Activated gamma-delta T cell (primary cell): ENCODE results near the gene FAM25A.
"Not testable (repeated sequence)": the region's sequence is repeated elsewhere in the genome, so short reads cannot be mapped to it uniquely, and the experiment has no call there.

Experiments used
- DNase-seq: peaks from one replicate; lab custom pipeline; 2025; lab: John Stamatoyannopoulos, UW

Gene FAM25A

DNA sequence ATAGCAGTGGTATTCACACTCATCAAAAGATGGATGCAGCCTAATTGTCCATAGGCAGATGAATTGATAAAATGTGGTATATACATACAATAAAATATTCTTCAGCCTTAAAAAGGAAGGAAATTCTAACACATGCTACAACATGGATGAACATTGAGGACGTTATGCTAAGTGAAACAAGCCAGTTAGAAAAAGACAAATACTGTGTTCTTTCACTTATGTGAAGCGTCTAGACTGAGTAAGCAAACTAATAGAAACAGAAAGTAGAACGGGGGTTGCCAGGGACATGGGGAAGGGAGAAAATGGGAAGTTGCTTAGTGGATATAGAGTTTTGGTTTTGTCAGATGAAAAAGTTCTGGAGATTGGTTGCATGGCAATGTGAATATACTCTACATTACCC, 6.6 kb upstream of the FAM25A start:
- DNase-seq: not testable (repeated sequence)

DNA sequence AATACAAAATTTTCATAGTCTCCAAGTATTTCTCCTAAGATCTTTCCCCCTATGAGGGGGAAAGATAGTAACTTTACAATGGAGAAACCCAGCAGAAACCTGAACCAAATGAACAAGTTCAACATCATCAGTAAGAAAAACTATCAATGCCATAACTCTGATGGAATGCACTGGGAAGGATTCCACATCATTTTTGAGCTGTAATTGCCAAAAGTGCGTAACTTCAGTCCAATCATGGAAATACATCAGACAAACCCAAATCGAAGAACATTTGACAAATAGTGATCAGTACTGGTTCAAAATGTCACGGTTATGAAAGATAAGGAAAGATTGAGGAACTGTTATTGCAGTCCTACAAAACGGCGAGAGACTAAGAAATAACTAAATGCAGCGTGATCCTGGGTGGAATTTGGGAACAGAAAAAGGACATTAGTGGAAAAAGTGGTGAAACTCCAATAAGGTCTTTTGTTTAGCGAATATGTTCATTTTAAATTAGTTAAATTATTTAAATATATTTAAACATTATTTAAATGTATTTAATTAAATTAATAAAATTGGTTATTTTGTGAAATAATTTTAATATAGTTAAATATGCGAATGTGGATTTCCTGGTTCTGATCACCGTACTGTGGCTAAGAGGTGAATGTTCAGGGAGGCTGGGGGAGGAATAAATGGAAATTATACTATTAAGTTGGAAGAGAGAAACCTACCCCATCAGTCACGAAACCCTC, 4.9 kb upstream of the FAM25A start:
- not testable (repeated sequence) for DNase-seq

DNA sequence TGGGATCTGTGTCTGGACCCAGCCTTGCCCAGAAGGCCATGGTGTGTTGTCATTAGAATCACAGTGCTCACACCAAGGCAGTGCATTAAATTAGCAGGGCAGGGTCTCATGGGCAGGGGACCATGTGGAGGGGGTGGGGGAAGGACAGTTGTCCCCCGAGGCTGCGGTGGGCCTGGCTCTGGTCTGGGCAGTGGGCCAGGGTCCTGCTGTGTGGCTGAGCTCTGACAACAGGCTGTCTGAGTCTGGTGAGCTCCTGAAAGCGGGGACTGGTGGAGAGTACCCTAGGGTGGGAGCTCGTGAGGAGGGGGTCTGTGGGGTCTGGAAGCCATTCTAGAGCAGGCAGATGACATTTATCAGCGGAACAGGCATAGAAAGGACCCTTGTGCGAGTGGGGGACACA, 2.0 kb upstream of the FAM25A start:
- not testable (repeated sequence) for DNase-seq

DNA sequence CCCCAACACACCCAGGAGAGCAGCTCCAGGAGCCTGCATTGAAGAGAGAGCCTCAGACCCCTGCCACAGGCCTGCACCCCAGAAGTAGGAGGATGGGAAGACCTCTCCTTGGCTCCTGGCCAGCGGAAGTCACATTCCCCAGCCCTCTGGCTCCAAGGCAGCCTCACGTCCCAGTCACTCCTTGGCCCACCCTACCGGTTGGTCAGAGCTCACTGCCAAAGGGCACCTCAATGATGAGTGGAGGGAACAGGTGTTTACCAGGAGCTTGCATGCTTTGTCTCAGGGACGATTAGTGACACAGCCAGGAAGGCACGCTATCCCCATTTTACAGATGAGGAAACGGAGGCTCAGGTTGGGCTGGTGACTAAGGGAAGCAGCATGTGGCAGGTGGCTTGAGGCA, 1.0 kb upstream of the FAM25A start:
- DNase-seq: not testable (repeated sequence)

DNA sequence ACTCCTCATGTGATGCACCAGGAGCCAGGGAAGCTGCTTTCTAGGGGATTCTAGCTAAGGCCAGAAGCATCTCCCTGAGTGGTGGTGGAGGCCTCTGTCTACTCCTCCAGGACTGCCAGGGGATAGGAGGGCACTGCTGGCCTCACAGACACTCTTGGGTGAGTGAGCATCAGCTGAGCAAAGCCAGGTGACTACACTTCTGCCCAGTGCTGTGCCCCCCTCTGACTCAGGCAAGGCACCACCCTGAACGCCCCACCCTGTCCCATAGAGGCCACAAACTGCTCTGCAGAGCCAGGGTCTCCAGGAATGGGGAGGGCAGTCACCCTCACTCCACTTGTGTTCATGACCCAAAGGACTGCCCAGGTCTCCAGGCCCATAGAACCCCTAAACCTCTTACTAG, 590 bp upstream of the FAM25A start:
- not testable (repeated sequence) for DNase-seq

DNA sequence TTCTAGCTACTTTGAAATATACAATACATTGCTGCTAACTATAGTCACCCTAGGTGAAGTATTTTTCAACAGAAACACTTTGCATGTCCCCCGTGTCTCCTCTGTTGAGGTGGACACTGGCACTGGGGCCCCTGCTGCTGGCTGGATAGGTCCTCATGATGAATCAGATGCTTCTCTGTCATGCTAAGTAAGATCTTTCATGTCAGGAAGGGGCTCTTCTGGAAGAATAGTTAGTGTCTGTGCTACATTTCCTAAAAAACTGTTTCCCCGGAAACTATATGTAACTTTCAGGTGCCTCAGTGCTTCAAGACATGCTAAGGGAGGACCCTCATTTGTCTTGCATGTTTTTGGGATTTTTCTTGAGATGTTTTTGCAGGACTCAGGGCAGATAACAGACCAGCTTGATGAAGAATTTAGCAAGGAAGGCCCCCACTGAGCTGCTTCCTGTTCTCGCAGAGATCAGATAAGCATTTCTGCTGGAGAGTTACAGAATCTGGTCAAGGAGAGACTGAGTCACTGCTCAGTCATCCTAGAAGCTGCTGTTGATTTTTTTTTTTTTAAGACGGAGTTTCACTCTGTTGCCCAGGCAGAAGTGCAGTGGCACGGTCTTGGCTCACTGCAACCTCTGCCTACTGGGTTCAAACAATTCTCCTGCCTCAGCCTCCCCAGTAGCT, 5.3 kb downstream of the FAM25A start:
- not testable (repeated sequence) for DNase-seq

DNA sequence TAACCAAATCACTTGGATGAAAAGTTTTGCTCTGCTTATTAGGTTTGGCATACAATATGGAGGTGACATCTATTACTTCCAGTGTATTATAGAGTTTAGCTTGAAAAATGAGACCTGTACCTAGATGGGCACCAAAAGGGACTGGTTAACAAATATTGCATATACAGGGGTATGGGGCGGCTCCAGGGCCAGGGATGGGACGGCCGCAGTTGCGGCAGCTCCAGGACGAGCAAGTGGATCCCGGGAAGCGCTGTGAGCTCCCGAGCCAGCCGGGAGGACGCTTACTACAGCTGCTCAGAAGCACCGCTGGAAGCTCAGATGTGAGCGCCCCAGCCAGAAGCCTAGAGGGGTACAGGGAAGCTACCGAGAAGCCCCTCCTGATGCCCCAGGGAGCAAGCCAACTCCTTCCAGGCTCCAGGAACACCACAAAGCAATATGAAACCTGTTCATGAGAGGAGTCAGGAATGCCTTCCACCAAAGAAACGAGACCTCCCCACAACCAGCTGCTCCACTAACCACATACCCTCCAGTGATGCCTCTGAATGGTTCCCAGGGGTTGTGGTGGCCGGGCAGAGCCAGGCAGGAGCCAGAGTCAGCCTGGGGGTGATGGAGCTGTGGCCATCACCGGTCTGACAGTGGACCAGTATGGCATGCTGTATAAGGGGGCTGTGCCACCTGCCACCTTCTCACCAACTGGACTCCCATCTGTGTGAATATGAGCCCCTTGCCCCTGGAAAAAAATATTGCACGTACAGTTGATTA, 6.8 kb downstream of the FAM25A start:
- DNase-seq: not testable (repeated sequence)

DNA sequence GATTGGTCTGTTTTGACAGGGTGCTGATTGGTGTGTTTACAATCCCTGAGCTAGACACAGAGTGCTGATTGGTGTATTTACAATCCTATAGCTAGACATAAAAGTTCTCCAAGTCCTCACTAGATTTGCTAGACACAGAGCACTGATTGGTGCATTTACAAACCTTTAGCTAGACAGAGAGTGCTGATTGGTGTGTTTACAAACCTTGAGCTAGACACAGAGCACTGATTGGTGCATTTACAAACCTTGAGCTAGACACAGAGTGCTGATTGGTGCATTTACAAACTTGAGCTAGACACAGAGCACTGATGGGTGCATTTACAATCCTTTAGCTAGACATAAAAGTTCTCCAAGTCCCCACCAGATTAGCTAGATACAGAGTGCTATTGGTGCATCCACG, 10.3 kb downstream of the FAM25A start:
- not testable (repeated sequence) for DNase-seq

DNA sequence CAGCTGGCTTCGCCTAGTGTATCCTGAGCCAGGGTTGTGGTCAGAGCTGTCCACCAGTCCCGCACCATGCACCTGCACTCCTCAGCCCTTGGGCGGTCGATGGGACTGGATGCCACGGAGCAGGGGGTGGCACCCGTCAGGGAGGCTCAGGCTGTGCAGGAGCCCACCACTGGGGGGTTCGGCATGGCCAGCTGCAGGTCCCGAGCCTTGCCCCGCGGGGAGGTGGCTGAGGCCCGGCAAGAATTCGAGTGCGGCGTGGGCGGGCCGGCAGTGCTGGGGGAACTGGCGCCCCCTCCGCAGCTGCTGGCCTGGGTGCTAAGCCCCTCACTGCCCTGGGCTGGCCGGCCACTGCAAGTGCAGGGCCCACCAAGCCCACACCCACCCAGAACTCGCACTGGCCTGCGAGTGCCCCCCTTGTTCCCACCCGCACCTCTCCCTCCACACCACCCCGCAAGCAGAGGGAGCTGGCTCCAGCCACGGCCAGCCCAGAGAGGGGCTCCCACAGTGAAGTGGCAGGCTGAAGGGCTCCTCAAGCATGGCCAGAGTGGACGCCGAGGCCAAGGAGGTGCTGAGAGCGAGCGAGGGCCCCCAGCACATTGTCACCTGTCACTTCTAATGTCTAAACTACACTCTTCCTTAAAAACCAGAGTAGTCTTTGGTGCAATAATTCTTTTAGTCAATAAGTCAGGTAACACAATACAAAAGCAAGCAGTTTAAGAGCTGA, 11.0 kb downstream of the FAM25A start:
- DNase-seq: no peak

DNA sequence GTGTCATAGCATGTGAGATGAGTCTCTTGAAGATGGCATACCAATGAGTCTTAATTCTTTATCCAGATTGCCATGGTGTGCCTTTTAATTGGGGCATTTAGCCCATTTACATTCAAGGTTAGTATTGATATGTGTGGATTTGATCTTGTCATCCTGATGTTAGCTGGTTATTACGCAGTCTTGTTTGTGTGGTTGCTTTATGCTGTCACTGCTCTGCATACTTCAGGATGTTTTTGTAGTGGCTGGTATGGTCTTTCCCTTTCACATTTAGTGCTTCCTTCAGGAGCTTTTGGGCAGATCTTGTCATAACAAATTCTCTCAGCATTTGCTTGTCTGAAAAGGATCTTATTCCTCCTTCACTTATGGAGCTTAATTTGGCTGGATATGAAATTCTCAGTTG, 16.5 kb downstream of the FAM25A start:
- no peak for DNase-seq

DNA sequence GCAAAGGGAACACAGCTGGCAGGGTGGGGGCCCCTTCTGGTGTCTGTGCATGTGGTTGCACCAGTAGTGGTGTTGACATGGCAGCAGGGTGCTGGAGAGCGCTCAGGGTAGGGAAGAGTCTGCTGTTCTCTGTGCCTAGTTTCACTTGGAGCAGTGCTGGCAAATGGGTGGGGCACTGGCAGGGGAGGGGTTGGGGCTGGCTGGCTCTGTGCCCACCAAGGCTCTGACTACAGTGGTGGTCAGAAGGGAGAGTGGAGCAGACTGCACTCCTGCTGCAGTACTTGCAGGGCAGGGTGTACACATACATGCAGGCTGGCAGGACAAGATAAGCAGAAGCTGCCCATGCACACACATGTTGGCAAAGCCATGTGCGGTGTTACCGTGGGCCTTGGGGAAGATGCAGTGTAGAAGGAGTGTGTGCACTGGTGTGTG, 18.2 kb downstream of the FAM25A start:
- DNase-seq: no peak

DNA sequence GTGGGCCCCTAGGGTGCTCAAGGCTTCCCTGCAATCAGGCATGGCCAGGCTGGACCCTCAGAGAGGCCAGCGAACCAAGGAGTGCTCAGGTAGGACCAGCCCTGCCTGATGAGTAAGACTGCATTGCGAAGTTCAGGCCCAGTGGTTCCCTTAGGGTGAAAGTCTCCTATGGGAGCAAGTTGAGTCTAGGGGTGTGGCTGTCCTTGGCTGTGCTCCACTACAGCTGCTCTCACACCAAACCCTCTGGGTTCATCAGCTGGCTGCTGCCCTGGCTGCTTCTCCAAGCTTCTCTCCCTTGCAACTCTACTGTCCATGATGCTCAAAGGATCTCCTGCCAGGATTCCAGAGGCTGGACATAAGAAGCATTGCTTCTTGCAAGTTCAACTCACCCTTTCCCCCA, 18.7 kb downstream of the FAM25A start:
- DNase-seq: no peak

DNA sequence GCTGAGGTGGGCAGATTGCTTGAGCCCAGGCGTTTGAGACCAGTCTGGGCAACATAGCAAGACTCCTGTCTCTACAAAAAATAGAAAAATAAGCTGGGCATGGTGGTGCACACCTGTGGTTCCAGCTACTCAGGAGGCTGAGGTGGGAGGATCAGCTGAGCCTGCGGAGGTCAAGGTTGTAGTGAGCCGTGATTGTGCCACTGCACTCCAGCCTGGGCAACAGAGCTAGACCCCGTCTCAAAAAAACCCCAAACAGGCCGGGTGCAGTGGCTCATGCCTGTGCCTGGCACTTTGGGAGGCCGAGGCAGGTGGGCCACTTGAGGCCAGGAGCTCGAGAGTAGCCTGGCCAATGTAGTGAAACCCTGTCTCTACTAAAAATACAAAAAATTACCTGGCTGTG, 23.5 kb downstream of the FAM25A start:
- not testable (repeated sequence) for DNase-seq

DNA sequence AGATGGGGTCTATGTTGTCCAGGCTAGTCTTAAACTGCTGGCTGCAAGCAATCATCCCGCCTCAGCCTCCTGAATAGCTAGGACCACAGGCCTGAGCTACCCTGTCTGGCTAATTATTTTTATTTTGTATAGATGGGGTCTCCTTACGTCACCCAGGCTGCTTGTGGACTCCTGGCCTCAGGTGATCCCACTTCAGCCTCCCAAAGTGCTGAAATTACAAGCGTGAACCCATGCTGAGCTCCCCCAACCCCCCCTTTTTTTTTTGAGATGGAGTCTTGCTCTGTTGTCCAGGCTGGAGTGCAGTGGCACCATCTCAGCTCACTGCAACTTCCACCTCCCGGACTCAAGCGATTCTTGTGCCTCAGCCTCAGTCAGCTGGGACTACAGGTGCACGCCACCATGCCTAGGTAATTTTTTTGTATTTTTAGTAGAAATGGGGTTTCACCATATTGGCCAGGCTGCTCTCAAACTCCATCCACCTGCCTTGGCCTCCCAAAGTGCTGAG, 25.4 kb downstream of the FAM25A start:
- no peak for DNase-seq

DNA sequence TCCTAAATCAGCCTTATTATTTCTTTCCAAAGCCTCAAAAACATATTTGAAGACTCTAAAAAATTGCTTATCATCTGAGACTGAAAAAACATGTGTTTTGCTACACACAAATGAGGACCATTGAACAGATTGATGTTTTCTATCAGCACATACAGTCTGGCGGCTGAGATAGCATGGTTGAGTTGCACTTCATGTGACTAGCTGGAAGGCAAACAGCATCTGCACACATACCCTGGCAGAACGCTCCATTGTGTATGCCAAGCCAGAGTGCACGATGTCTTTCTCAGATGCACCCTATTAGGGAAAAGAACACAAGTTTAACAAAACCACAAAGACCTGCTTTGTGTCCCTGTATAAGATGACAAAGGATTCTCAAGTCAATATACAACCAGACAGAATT, 33.0 kb downstream of the FAM25A start:
- no peak for DNase-seq

DNA sequence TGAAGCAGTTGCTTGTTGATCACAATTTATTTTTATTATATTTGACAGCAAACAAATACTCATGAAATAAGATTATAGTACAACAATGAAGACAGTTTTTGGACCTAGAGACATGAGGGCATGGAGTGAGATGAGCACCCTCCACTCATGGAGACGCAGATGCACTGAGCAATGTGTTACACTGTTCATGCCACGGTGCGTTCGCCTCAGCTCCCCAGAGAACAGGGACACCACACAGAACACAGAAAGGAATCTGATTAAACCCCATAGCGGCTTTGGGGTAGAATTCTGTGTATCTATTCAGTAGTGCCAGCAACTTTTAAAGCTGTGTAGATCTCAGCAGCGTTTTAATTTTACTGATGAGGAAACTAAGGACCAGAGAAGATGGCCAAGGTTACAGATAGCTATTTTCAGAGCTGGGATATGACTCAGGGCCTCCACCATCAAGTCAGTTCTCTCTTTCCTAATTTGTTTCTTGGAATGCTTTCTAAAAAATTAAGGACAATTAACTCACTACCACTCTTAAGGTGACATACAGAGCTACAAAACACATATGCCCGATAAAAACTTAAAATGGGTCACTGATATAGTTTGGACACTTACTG, 33.6 kb downstream of the FAM25A start:
- no peak for DNase-seq

DNA sequence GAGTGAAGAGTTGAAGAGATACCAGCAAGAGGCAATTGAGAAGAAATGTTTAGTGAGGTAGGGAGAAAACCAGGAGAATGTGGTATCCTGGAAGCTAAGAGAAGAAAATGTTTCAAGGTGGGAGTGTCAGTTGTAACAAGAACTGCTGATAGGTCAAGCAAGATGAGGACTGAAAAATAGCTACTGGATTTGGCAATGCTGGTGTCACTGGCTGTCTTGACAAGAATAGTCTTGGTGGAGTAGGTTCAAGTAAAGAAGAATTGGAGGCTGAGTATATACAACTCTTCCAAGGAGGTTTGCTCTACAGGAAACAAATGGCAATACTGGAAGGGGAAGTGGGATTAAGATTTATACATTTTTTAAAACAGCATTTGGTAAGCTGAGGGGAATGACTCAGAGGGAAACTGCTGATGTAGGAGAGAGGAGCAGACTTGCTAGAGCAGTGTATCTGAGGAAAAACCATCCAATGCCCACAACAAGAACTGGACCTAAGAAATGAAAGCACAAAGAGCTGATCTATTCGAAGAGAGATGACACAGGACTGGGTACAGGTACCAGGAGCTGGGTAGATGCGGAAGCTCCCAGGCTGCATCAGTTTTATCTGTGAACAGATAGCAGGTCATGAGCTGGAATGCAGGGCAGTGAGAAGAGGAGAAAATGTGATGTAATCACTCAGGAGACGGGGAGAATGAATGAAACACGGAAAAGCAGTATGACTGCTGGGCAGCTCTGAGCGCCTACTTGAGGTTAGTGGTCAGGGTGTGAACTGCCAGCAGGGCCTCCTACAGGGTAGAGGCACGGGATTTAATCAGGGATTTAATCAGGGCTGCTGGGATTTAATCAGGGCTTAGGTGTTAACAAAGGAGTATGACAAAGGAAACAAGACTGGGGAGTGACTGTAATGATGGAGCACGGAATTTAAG, 34.5 kb downstream of the FAM25A start:
- DNase-seq: no peak

DNA sequence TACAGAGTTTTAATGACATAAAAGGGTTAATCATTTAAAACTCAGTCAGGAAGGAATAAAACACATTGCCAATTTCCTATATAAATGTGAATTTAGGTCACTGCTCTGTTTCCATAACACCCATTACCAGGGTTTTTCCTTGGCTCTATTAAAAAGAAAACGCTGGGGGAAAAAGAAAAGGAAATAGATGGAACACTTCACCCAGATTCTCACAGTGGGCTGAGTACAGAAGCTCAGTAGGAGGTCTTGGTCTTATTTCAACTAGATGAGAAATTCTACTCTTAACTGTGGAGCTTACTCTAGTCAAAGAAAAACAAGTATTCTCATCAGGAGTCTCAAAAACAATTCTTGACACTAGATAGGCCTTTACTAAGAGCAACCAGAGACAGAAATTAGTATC, 38.1 kb downstream of the FAM25A start:
- no peak for DNase-seq

DNA sequence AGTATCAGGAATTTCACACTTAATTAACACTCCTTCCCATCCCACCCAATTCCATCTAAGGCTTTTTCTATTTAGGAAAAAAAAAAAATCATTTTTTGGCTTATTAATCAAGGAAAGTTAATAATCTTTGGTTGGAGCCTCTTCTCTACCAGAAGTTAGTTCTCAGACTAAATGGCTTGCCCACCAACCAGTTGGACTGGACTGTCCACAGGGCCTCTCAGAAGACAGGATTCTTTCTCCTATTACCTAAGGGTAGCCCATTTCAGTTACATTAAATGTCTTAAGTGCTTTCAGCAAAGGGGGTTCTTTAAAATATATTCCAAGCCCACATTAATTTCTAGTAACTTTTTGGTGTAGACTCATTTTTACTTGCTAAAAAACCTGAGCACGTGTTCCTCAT, 39.3 kb downstream of the FAM25A start:
- no peak for DNase-seq

DNA sequence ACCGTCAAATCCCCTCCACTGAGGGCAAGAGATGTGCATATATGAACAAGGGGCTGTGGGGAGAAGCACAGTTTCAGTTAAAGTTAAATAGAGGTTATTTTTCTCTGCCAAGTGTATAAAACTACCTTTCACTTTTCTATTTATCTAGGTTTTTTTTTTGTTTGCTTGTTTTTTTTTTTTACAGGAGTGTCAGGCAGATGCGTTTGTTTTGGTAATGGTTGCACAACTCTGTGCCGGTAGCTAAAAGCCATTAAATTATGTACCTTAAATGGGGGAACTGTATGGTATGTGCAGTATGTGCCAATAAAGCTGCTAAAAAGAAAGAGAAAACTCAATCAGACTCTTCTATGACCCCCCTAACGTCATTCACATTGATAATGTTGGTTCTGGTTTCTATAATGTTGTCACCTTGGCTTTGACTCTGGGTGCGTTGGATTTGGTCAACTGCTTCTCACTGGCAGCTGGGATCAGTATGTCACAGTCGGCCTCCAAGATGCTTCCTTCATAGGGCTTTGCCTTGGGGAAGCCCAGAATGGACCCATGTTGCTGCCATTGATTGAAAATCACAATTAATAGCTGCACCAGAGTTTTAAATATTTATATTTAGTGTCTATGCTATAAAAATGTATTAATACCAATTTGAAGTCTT, 40.3 kb downstream of the FAM25A start:
- DNase-seq: no peak
